Measurements from ENCODE around the gene ABCE1. TPM values are rescaled to one million over a fixed set of nuclear protein-coding genes. Genes with fewer than 3 reads are reported as not detected.

The ABCE1 gene
- total RNA-seq, 1 donor from 2014 or later, result 43.7 TPM

GRCh38 chr4:145177906-145178538 is 79.9 kb downstream of the ABCE1 start:
- TF ChIP-seq, protein P1, sequence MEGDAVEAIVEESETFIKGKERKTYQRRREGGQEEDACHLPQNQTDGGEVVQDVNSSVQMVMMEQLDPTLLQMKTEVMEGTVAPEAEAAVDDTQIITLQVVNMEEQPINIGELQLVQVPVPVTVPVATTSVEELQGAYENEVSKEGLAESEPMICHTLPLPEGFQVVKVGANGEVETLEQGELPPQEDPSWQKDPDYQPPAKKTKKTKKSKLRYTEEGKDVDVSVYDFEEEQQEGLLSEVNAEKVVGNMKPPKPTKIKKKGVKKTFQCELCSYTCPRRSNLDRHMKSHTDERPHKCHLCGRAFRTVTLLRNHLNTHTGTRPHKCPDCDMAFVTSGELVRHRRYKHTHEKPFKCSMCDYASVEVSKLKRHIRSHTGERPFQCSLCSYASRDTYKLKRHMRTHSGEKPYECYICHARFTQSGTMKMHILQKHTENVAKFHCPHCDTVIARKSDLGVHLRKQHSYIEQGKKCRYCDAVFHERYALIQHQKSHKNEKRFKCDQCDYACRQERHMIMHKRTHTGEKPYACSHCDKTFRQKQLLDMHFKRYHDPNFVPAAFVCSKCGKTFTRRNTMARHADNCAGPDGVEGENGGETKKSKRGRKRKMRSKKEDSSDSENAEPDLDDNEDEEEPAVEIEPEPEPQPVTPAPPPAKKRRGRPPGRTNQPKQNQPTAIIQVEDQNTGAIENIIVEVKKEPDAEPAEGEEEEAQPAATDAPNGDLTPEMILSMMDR (IDR thresholded peaks at IDR 0.05), result no peak
- no peaks in the 10 kb centered on the region for H3K36me3 ChIP-seq
- H3K9me3 ChIP-seq, result no peaks in the 10 kb centered on the region
- intact Hi-C loops (cut with DNase I), result no loop called here
- no peaks in the 10 kb centered on the region for H3K27me3 ChIP-seq
- no peak for DNase-seq (ENCODE audit: low spot score in 2 of 2)
- peak overlapping the region; percentile 91 to 93 for H3K4me3 ChIP-seq
- peaks cover 0 to 15% of the 10 kb centered on the region in 2 donors for H3K4me1 ChIP-seq
- H3K27ac ChIP-seq, result peak overlapping the region; percentile 94 to 99

DNA sequence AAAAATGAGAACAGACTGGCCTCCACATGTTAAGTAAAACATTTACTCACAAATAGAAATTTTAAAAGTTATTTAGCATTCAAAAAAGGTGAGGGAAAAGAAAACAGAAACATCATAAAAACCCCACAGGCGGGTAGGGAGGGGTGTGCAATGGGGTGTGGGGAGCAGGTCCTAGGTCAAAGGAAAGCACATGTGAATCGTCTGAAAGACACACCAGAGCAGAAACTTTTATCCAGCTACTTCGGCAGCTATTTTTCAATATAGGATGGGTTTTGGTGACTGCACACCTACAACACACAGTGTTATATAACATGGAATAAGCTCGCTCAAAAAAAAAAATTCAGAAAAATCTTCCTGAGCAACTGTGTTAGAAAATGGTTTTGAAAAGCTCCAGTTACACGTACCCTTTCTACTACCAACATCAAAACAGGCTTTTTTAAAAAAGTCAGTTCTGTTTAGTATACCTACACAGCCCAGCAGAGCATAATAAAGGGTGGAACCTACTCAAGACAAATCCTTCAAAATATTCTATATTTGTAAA is 80.7 kb downstream of the ABCE1 start:
- Histone ChIP-seq H3K27ac (peak overlapping the region; percentile 94 to 99), H3K4me1 (peaks cover 0 to 15% of the 10 kb centered on the region in 2 donors), H3K27me3 (no peaks in the 10 kb centered on the region), H3K36me3 (no peaks in the 10 kb centered on the region), H3K4me3 (peak overlapping the region; percentile 91 to 93), H3K9me3 (no peaks in the 10 kb centered on the region)
- DNase-seq (ENCODE audit: low spot score in 2 of 2), result no peak
- TF ChIP-seq, protein P1 (IDR thresholded peaks at IDR 0.05), result no peak
- intact Hi-C loops (cut with DNase I), result no loop called here

Other genes starting within 250 kb of the ABCE1 start
- 2.6 TPM for gene ANAPC10, start 115 bp upstream of the ABCE1 start, total RNA-seq
- gene OTUD4, start 82.3 kb downstream of the ABCE1 start, total RNA-seq, result 81.4 TPM

Data from ascending aorta (tissue), 2 donors.